ENCODE data around the gene CCHCR1. TPM values are rescaled to one million over a fixed set of nuclear protein-coding genes. Genes with fewer than 3 reads are reported as not detected.
"Not testable (repeated sequence)": the region's sequence is repeated elsewhere in the genome, so short reads cannot be mapped to it uniquely, and the experiment has no call there.

Gene CCHCR1
- polyA plus RNA-seq, 6 donors from 2014 or later: 2.6 to 6.1 (median 4.5) TPM

DNA sequence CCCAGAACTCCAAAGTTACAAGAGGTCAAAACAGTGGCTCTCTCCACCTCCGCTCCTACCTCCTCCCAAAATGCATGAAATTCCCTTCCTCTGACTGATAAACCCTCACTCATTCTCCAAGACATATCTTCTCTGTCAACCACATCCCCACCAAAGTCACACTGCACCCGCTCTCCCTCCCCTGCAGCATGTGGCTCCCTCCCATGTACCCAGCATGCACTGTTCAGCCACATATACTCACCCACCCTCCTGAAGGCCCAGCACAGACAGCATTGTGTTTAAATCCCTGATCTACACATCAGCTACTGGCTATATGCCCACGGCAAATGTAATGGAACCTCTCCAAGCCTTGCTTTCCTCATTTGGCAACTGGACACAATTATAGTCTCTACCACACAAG is 18.4 kb upstream of the CCHCR1 start:
- H3K4me3 Mint-ChIP-seq: no peak overlapping the region
- DNase-seq (no peak), ATAC-seq (ENCODE audit: low read depth in 2 of 2) (no peak)
- H3K36me3 Mint-ChIP-seq: no peaks in the 10 kb centered on the region
- H3K27me3 Mint-ChIP-seq: no peaks in the 10 kb centered on the region
- no peak overlapping the region for H3K27ac Mint-ChIP-seq
- no peaks in the 10 kb centered on the region for H3K9me3 Mint-ChIP-seq
- H3K4me1 Mint-ChIP-seq: peaks cover 0 to 19% (median 13%) of the 10 kb centered on the region in 3 donors

- ATAC-seq (ENCODE audit: low read depth in 2 of 2) (no peak), DNase-seq (no peak)
- Mint-ChIP-seq H3K9me3 (no peaks in the 10 kb centered on the region), H3K36me3 (no peaks in the 10 kb centered on the region), H3K4me3 (no peak overlapping the region), H3K27me3 (no peaks in the 10 kb centered on the region), H3K4me1 (peaks cover 0 to 13% (median 4%) of the 10 kb centered on the region in 3 donors), H3K27ac (no peak overlapping the region)
Observed at GRCh38 chr6:31174378-31174777, 16.8 kb upstream of the CCHCR1 start.

- H3K4me1 Mint-ChIP-seq: peaks cover 0 to 3% (median 0%) of the 10 kb centered on the region in 3 donors
- ATAC-seq (ENCODE audit: low read depth in 2 of 2) (no peak), DNase-seq (no peak)
- H3K4me3 Mint-ChIP-seq: no peak overlapping the region
- H3K36me3 Mint-ChIP-seq: no peaks in the 10 kb centered on the region
- no peaks in the 10 kb centered on the region for H3K27me3 Mint-ChIP-seq
- no peaks in the 10 kb centered on the region for H3K9me3 Mint-ChIP-seq
- H3K27ac Mint-ChIP-seq: no peak overlapping the region
Observed at GRCh38 chr6:31173406-31173805, 15.8 kb upstream of the CCHCR1 start.

DNA sequence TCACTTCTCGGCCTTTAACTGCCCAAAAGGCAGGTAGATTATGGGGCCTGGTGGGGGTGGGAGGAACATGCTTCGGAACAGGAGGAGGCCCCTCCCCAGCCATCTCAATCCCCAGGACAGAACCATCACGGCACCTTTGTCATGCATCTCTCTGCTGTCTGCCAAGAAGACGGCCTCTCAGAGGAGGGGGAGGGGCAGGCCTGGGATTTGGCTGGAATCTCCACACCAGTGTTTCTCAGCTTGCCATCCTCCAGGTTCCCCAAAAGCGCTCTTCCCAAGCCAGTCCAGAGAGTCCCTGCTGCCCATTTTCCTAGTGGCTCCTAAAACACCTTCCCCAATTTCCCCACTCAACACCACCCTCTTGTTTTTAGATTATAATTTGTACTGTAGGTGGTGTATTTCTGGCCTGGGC is 15.4 kb upstream of the CCHCR1 start:
- H3K27ac Mint-ChIP-seq: no peak overlapping the region
- ATAC-seq (ENCODE audit: low read depth in 2 of 2): no peak

DNA sequence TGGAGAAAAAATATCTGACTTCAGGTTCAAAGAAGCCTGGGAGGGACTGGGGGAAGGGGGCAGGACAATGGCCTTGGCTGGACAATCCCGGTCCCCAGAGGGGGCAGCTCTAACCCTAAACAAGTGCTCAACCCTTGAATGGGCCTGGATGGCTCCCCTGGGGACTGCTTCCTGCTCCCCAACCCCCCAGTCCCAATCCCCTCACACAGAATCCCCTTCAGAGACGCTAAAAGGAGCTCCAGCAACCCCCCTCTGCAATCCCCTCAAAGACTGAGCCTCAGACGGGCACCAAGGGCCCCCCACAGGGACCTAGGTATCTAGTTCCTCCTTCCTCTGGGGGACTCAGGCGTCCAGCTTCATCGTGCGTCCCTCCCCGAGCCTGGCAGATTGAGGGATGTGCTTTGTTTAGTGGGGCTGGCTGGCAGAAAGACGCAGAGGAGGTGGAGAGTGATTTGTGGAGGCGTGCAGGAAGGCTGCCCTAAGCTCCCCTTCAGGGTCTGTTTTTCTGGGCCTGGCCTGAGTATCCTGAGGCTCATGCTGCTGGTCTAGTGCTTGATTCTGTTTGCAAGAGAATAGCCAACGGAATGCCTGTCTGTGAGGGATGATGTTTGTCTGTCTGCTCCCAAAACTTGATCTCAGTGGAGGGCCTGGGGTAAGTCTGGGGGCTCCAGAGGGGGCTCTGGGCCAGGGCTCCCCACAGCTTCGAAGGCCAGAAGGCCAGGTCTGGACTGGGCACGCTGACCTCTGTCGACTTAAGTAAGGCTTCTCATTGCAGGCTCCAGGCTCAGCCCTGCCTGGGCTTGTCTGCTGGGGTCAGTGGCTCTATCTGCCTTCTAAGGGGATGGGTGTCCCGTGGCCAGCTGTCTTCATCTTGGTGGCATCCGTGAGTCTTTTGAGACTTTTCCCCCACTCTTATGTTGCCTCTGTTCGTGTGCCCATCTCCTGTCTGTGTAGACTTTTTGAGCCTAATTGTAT is 14.6 kb upstream of the CCHCR1 start:
- H3K4me3 Mint-ChIP-seq: peak overlapping the region in 1 of 8 donors; percentile 42

More for the DNA sequence above, 15.4 kb upstream of the CCHCR1 start:
- Mint-ChIP-seq H3K4me1 (no peaks in the 10 kb centered on the region), H3K9me3 (no peaks in the 10 kb centered on the region), H3K27me3 (no peaks in the 10 kb centered on the region), H3K4me3 (no peak overlapping the region), H3K36me3 (no peaks in the 10 kb centered on the region)
- DNase-seq: no peak

DNA sequence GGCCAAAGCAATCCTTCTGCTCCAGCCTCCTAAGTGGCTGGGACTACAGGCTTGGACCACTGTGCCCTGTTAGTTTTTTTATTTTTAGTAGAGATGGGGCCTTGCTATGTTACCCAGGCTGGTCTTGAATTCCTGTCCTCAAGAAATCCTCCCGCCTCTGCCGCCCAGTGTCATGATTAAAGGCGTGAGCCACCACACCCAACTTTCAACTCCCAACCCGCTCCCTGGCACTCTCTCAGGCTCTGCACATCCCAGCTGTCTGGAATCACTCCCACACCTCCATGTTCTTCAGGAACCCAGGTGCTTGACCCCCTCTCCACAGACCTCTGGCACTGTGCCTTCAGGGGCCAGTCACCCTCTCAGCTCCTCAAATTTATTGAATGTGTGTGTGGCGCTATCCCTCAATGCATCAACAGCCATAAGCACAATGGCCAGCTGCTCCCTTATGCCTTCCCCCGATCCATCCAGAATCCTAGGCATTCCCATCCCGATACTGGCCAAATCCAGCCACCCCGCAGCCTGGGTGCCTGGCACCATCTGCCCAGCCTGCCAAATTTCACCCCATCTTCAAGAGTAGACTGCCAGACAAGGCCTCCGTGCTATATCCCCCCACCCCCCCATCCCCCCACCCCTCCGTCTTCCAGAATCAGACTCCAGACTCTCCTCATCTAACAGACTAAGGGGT is 13.5 kb upstream of the CCHCR1 start:
- Mint-ChIP-seq H3K27me3 (no peaks in the 10 kb centered on the region), H3K4me3 (no peak overlapping the region), H3K36me3 (no peaks in the 10 kb centered on the region), H3K9me3 (no peaks in the 10 kb centered on the region), H3K27ac (peak overlapping the region in 2 of 6 donors; percentile 44 to 59), H3K4me1 (no peaks in the 10 kb centered on the region)
- no peak for ATAC-seq (ENCODE audit: low read depth in 2 of 2)
- DNase-seq: no peak

More for the DNA sequence above, 14.6 kb upstream of the CCHCR1 start:
- no peak overlapping the region for H3K27ac Mint-ChIP-seq
- no peaks in the 10 kb centered on the region for H3K27me3 Mint-ChIP-seq
- H3K9me3 Mint-ChIP-seq: no peaks in the 10 kb centered on the region
- H3K4me1 Mint-ChIP-seq: no peaks in the 10 kb centered on the region
- ATAC-seq (ENCODE audit: low read depth in 2 of 2): no peak
- DNase-seq: no peak
- no peaks in the 10 kb centered on the region for H3K36me3 Mint-ChIP-seq

DNA sequence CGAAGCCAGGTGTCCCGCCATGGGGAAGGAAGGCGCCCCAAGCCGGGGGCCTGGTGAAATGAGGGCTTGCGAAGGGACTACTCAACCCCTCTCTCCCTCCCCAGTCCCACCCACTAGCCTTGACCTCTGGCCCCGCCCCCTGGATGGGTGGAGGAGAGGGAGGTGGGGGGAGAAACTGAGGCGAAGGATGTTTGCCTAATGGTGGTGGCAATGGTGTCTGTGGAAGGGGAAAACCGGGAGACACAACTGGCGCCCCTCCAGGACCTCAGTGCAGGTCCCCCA is 12.9 kb upstream of the CCHCR1 start, which contains the start of gene POU5F1:
POU5F1 (minus strand) TSS at position 83 of the 282 bp plus-strand sequence; CDS start at position 21, 62 bp downstream.
- no peak for ATAC-seq (ENCODE audit: low read depth in 2 of 2)

GRCh38 chr6:31169858-31170599 is 12.4 kb upstream of the CCHCR1 start:
- not testable (repeated sequence) for DNase-seq; H3K36me3 Mint-ChIP-seq; H3K9me3 Mint-ChIP-seq; ATAC-seq (ENCODE audit: low read depth in 2 of 2); H3K4me3 Mint-ChIP-seq; H3K4me1 Mint-ChIP-seq; H3K27ac Mint-ChIP-seq; H3K27me3 Mint-ChIP-seq

More for the DNA sequence above, 12.9 kb upstream of the CCHCR1 start, which contains the start of gene POU5F1:
- H3K27me3 Mint-ChIP-seq: no peaks in the 10 kb centered on the region
- H3K4me1 Mint-ChIP-seq: no peaks in the 10 kb centered on the region
- no peaks in the 10 kb centered on the region for H3K36me3 Mint-ChIP-seq
- H3K27ac Mint-ChIP-seq: peak within 1 kb of the TSS in 2 of 6 donors; percentile 44 to 59
- no peak within 1 kb of the TSS for H3K4me3 Mint-ChIP-seq
- H3K9me3 Mint-ChIP-seq: no peaks in the 10 kb centered on the region
- no peak for DNase-seq

DNA sequence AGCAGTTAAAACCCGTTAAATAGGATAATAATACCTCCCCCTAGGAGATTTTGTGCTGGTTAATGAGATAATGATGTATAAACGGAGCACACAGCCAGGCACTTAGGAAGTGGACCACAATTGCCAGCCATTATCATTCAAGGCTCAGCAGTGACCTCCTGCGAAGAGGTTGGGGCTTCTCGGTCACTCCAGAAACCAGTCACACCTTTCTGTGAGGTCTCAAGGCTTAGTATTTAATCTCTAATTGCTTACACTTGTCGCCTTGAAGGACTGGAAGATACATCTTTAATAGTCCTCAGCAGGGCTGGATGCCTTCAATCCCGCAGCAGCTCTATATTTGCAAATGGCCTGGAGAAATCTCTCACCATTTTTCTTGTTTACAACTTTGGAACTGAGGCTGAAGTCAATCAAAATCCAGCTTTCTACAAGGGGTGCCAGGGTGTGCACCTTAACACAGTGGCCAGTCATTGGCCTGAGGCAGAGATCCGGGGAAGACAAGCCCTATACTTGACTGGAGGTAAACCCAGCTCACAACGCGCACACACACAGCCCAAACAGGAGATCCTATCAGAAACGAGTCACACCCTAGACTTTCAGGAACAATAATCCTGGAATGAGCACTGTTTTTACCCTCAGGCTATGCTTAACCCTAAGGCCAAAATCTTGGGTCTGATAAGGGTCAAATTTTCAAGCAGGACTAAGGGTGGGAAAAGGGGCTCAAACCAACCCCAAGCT is 11.7 kb upstream of the CCHCR1 start:
- H3K4me3 Mint-ChIP-seq: no peak overlapping the region
- H3K4me1 Mint-ChIP-seq: peaks cover 6 to 10% (median 8%) of the 10 kb centered on the region in 3 donors
- no peaks in the 10 kb centered on the region for H3K27me3 Mint-ChIP-seq
- H3K36me3 Mint-ChIP-seq: no peaks in the 10 kb centered on the region
- no peaks in the 10 kb centered on the region for H3K9me3 Mint-ChIP-seq
- DNase-seq: no peak
- H3K27ac Mint-ChIP-seq: no peak overlapping the region
- no peak for ATAC-seq (ENCODE audit: low read depth in 2 of 2)

DNA sequence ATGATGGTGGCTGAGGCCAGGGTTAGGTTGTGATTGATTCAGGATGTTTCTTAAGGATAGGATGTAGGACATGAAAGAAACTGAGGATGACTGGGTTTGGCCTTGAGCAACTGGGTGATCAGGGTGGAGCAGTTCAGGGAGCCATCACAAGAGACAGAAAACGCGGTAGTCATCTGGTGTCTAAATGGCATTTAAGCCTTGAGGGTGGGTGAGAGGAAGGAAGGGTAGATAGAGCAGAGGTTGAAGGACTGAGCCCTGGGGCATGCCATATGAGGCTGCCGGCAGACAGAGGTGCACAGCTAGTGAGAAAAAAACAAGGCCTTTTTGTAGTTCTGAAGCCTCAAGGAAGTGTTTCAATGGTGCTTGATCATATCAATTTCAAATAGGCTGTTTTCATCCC is 11.0 kb upstream of the CCHCR1 start:
- ATAC-seq (ENCODE audit: low read depth in 2 of 2): no peak
- DNase-seq: no peak
- Mint-ChIP-seq H3K36me3 (no peaks in the 10 kb centered on the region), H3K27ac (peak overlapping the region in 3 of 6 donors; percentile 17 to 88 (median 70)), H3K27me3 (no peaks in the 10 kb centered on the region), H3K4me3 (no peak overlapping the region), H3K9me3 (no peaks in the 10 kb centered on the region), H3K4me1 (peaks cover 6 to 10% (median 8%) of the 10 kb centered on the region in 3 donors)

DNA sequence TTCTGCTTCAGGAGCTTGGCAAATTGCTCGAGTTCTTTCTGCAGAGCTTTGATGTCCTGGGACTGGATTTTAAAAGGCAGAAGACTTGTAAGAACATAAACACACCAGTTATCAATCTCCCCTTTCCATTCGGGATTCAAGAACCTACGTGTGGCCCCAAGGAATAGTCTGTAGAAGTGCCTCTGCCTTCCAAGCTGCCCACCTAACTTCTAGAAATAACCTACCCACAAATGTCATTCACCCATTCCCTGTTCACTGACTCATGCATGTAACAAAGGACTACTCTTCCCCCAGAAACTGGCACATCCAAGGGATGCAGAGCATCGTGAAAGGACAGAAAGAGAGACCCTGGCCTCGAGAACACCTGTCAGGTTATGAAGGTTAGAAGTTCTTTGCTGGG is 8.4 kb upstream of the CCHCR1 start:
- Mint-ChIP-seq H3K27me3 (no peaks in the 10 kb centered on the region), H3K4me3 (no peak overlapping the region), H3K9me3 (no peaks in the 10 kb centered on the region), H3K36me3 (no peaks in the 10 kb centered on the region), H3K4me1 (peaks cover 6 to 10% (median 8%) of the 10 kb centered on the region in 3 donors), H3K27ac (peak overlapping the region in 2 of 6 donors; percentile 30 to 62)
- DNase-seq (no peak), ATAC-seq (ENCODE audit: low read depth in 2 of 2) (no peak)

GRCh38 chr6:31165064-31165832 is 7.6 kb upstream of the CCHCR1 start:
- H3K27ac Mint-ChIP-seq: peak overlapping the region in 3 of 6 donors; percentile 17 to 81 (median 73)
- H3K9me3 Mint-ChIP-seq, H3K36me3 Mint-ChIP-seq, DNase-seq, H3K27me3 Mint-ChIP-seq: not testable (repeated sequence)
- ATAC-seq (ENCODE audit: low read depth in 2 of 2): peak; percentile 77 to 88
- H3K4me1 Mint-ChIP-seq: peaks cover 6 to 10% (median 8%) of the 10 kb centered on the region in 3 donors
- peak overlapping the region in 2 of 8 donors; percentile 7 to 30 for H3K4me3 Mint-ChIP-seq
